Keratinocyte (primary cell): ENCODE results near the gene CHSY3.

Experiments
- EZH2 ChIP-seq: IDR thresholded peaks from one replicate; pipeline ENCODE4 v1.6.1; 2012; ENCODE audit warnings: inconsistent platforms, mild to moderate bottlenecking, low read length, moderate library complexity
- TF ChIP-seq, protein P1 (sequence below), 3 experiments: IDR thresholded peaks in 1 of 3; conservative IDR thresholded peaks in 1 of 3; optimal IDR thresholded peaks in 1 of 3; 2 replicates in 2 of 3; 3 replicates in 1 of 3; pipeline versions ENCODE3 to v1.5.1; 2011; ENCODE audit warnings: low read length in 3 of 3, mild to moderate bottlenecking in 3 of 3, moderate library complexity in 2 of 3, control low read depth in 1 of 3, inconsistent platforms in 1 of 3; ENCODE audit not compliant: insufficient read depth in 2 of 3; ENCODE audit errors: extremely low read depth in 1 of 3

DNA sequence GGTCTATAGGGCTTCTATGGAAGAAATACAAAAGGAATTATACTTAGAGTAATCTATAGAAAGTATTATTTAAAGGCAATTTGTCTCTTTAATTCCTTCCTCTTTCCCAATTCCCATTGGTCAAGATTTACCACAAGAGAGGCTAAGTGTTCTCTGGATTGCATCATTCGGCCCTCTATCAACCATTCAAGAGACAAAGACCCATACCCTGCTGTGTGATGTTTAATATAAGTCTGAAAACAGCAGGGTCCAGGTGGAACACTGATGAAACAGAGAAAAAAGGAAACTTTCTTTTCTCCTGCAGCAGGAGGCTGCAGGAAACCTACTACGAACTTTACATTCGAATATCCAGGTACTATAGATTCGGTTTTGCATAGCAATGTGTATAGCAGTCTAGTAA lies 323.4 kb downstream of the CHSY3 start:
- TF ChIP-seq, protein P1, sequence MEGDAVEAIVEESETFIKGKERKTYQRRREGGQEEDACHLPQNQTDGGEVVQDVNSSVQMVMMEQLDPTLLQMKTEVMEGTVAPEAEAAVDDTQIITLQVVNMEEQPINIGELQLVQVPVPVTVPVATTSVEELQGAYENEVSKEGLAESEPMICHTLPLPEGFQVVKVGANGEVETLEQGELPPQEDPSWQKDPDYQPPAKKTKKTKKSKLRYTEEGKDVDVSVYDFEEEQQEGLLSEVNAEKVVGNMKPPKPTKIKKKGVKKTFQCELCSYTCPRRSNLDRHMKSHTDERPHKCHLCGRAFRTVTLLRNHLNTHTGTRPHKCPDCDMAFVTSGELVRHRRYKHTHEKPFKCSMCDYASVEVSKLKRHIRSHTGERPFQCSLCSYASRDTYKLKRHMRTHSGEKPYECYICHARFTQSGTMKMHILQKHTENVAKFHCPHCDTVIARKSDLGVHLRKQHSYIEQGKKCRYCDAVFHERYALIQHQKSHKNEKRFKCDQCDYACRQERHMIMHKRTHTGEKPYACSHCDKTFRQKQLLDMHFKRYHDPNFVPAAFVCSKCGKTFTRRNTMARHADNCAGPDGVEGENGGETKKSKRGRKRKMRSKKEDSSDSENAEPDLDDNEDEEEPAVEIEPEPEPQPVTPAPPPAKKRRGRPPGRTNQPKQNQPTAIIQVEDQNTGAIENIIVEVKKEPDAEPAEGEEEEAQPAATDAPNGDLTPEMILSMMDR (optimal IDR thresholded peaks at IDR 0.05 in 1 of 3, IDR thresholded peaks at IDR 0.05 in 1 of 3, conservative IDR thresholded peaks at IDR 0.05 in 1 of 3; ENCODE audit: extremely low read depth in 1 of 3, insufficient read depth in 2 of 3, low read length in 3 of 3) = no peak
- TF ChIP-seq EZH2 = no peak
